HL-60/S4 treated with retinoic acid at 250 ng/mL for 4 days and 3 days (cell line): ENCODE data around the gene EDEM3.

Experiments
- in situ Hi-C: fragments of 300-500 bp; cut with MboI; formaldehyde crosslinking; loops from 2 replicates; pipeline ENCODE4 v1.7.0; 2022; ENCODE audit warnings: low sequenced_read_pairs

The EDEM3 gene

DNA sequence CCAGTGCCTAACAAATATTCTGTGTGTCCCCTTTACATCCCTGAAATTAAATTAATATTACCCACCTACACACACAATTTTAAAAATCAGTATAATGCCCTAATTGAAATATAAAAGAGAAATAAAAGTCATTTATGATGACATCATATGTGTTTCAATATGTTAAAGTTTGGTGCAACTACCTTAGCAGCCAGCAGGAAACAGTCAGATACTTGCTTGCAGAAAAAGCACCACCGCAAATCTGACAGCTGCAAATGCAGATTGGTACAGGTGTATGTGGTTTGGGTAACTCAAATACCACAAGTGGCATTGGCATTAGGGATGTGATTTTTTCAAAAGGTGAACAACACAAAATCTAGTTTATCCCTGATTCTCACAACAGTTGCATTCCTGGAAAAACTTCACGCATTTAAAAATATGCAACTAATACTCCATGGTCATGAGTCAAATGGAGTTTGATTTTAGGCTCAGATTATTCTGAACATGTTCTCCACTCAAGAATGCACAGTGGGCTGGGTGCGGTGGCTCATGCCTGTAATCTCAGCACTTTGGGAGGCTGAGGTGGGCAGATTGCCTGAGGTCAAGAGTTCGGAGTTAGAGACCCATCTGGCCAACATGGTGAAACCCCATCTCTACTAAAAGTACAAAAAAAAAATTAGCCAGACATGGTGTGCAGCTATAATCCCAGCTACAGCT is 106.3 kb downstream of the EDEM3 start:
- in situ Hi-C loops, result no loop called here

DNA sequence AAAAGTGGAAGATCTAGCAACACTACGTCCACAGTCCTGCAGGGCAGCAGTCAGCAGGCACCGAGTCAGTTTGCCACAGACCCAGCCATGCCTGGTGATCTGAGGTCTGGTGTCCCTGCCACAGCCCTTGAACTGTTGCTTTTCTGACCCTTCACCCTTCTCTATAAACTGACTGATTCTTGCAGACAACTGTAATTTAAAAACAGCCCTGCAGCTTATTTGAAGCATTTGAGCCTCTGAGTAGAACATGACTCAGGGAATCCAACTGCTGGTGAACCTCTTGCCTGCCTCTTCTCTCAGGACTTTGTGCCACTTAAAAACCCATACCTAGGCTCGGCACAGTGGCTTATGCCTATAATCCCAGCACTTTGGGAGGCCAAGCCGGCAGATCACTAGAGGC is 107.2 kb downstream of the EDEM3 start:
- in situ Hi-C loops, result no loop called here

DNA sequence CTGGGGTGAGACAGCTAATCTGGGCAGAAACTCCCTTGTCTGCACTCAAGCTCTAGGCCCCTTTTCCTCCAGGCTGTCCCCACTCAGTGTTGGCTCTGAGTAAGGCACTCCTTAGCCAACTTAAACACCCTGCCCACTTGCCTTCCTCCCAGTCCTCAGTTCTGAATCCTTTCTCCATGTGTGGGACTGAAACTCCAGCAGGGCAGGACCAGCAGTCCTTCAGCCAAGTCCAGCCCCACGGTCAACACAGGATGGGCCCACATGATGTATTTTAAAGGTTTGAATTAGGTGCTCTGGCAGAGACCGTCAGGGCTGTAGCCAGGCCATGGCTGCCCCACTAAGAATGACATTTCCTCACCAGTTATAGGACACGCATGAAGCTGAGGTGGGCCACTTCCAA is 107.8 kb downstream of the EDEM3 start:
- in situ Hi-C loops, result no loop called here

GRCh38 chr1:184646178-184646701 is 108.4 kb downstream of the EDEM3 start:
- in situ Hi-C loops, result no loop called here

GRCh38 chr1:184644771-184645170 is 109.9 kb downstream of the EDEM3 start:
- in situ Hi-C loops, result no loop called here

DNA sequence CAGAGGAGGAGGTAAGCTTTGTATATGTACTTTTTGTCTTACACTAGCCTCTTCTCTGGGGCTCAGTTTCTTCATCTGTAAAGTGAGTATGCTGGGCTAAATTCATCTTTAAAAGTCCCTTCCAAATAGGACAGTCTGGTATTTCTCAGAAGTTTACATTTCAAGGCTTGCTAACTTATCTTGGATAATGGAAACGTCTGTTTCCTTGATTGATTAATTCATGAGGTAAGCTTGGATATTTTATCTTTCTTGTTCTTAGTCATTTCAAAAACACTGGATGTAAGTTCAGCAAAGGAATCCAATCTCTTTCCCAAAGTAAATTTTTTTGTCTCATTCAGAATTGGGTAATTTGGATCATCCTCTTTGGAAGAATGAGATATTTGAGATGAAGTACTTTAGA is 111.0 kb downstream of the EDEM3 start:
- in situ Hi-C loops, result no loop called here

- in situ Hi-C loops, result no loop called here
Observed at GRCh38 chr1:184641894-184642293, 112.8 kb downstream of the EDEM3 start.

GRCh38 chr1:184640505-184640904 is 114.2 kb downstream of the EDEM3 start:
- in situ Hi-C loops, result no loop called here
